Measurements from ENCODE around the gene STK38L. TPM values are rescaled to one million over a fixed set of nuclear protein-coding genes. Genes with fewer than 3 reads are reported as not detected.
A peak's percentile ranks its signal among the peaks of the same experiment; 100 is the strongest.

The STK38L gene
- total RNA-seq, 1 donor from 2014 or later = 30.8 TPM

GRCh38 chr12:27244689-27245488 is 803 bp downstream of the STK38L start:
- Mint-ChIP-seq H3K27me3 (ENCODE audit: unreplicated experiment) (peaks cover 14% of the 10 kb centered on the region), H3K27ac (ENCODE audit: unreplicated experiment) (peak overlapping the region; percentile 92), H3K4me1 (ENCODE audit: unreplicated experiment) (peaks cover 11% of the 10 kb centered on the region), H3K36me3 (ENCODE audit: low read depth, unreplicated experiment) (no peaks in the 10 kb centered on the region), H3K4me3 (ENCODE audit: unreplicated experiment) (peak overlapping the region; percentile 100), H3K9me3 (ENCODE audit: unreplicated experiment) (no peaks in the 10 kb centered on the region)
- no peak for TF ChIP-seq CTCF (IDR thresholded peaks at IDR 0.05; ENCODE audit: unreplicated experiment)
- DNase-seq (ENCODE audit: low spot score) = no peak

GRCh38 chr12:27246141-27246540 is 2.1 kb downstream of the STK38L start:
- Mint-ChIP-seq H3K9me3 (ENCODE audit: unreplicated experiment) (no peaks in the 10 kb centered on the region), H3K36me3 (ENCODE audit: low read depth, unreplicated experiment) (no peaks in the 10 kb centered on the region), H3K27ac (ENCODE audit: unreplicated experiment) (peak overlapping the region; percentile 15), H3K27me3 (ENCODE audit: unreplicated experiment) (peaks cover 14% of the 10 kb centered on the region), H3K4me1 (ENCODE audit: unreplicated experiment) (peaks cover 9% of the 10 kb centered on the region), H3K4me3 (ENCODE audit: unreplicated experiment) (peak overlapping the region; percentile 78)
- TF ChIP-seq CTCF (IDR thresholded peaks at IDR 0.05; ENCODE audit: unreplicated experiment) = no peak
- no peak for DNase-seq (ENCODE audit: low spot score)

GRCh38 chr12:27246774-27247173 is 2.7 kb downstream of the STK38L start:
- Mint-ChIP-seq H3K9me3 (ENCODE audit: unreplicated experiment) (no peaks in the 10 kb centered on the region), H3K27ac (ENCODE audit: unreplicated experiment) (no peak overlapping the region), H3K27me3 (ENCODE audit: unreplicated experiment) (peaks cover 14% of the 10 kb centered on the region), H3K4me1 (ENCODE audit: unreplicated experiment) (peaks cover 9% of the 10 kb centered on the region), H3K36me3 (ENCODE audit: low read depth, unreplicated experiment) (no peaks in the 10 kb centered on the region), H3K4me3 (ENCODE audit: unreplicated experiment) (no peak overlapping the region)
- DNase-seq (ENCODE audit: low spot score) = no peak
- TF ChIP-seq CTCF (IDR thresholded peaks at IDR 0.05; ENCODE audit: unreplicated experiment) = no peak

- no peaks in the 10 kb centered on the region for H3K4me1 Mint-ChIP-seq (ENCODE audit: unreplicated experiment)
- TF ChIP-seq CTCF (IDR thresholded peaks at IDR 0.05; ENCODE audit: unreplicated experiment) = no peak
- peaks cover 7% of the 10 kb centered on the region for H3K36me3 Mint-ChIP-seq (ENCODE audit: low read depth, unreplicated experiment)
- no peak for DNase-seq (ENCODE audit: low spot score)
- no peak overlapping the region for H3K27ac Mint-ChIP-seq (ENCODE audit: unreplicated experiment)
- H3K9me3 Mint-ChIP-seq (ENCODE audit: unreplicated experiment) = no peaks in the 10 kb centered on the region
- H3K27me3 Mint-ChIP-seq (ENCODE audit: unreplicated experiment) = no peaks in the 10 kb centered on the region
- H3K4me3 Mint-ChIP-seq (ENCODE audit: unreplicated experiment) = no peak overlapping the region
Measured at GRCh38 chr12:27252934-27253333, 8.8 kb downstream of the STK38L start.

- Mint-ChIP-seq H3K27me3 (ENCODE audit: unreplicated experiment) (no peaks in the 10 kb centered on the region), H3K9me3 (ENCODE audit: unreplicated experiment) (no peaks in the 10 kb centered on the region), H3K27ac (ENCODE audit: unreplicated experiment) (no peak overlapping the region), H3K36me3 (ENCODE audit: low read depth, unreplicated experiment) (peaks cover 7% of the 10 kb centered on the region), H3K4me1 (ENCODE audit: unreplicated experiment) (no peaks in the 10 kb centered on the region), H3K4me3 (ENCODE audit: unreplicated experiment) (no peak overlapping the region)
- DNase-seq (ENCODE audit: low spot score) = no peak
- TF ChIP-seq CTCF (IDR thresholded peaks at IDR 0.05; ENCODE audit: unreplicated experiment) = no peak
Measured at GRCh38 chr12:27253347-27253746, 9.3 kb downstream of the STK38L start.

Measured in endothelial cell (in vitro differentiated cells).